ENCODE measurements around the gene TEPSIN. TPM values are rescaled to one million over a fixed set of nuclear protein-coding genes. Genes with fewer than 3 reads are reported as not detected.

TEPSIN gene
- total and polyA plus RNA-seq, 2 of the 13 experiments (the other 11 are each of a cell fraction or from before 2014, with no cell fraction given): 16.1 to 18.8 TPM

DNA sequence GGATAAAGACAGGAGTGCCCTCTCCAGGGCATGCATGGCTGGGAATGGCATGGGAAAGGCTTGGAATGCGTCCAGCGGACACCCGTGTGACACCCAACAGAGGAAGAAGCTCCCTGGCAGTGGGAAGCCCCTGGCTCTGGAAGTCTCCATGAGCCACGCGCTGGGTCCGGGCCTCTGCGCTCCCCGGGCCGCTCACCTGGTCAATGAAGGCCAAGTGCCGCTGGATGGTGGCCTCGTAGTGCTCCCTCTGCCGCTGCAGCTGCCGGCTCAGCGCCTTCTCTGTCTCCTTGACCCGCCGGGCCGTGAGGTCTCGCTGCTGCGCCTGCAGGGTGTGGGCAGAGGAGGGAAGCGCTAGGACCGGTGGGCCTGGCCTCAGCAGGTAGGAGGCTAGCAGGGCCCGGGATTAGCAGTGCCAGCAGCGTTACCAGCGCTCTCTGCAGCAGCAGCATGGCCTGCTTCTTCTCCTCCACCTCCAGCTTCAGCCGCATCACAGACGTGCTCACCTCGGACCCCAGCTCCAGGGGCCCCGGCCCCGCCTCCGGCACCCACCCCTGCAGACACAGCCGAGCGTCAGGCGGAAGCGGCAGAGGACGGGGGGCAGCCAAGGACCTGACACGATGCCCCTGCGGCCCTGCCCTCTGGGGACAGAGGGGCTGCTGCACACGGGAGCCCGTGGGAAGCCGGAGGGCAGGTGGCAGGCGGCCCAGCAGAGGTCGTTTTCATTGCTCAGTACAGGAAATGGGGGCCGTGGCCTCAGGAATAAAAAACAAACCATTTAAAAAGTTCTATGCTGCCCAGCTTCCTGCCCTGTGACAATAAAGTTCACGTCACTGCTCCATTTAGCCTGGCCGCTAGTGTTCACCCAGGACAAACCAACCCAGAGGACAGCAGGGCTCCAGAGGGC, 42.1 kb downstream of the TEPSIN start:
- Histone ChIP-seq H3K27ac (ENCODE audit: extremely low read length, insufficient read depth, low read length) (no peak overlapping the region), H2AFZ (ENCODE audit: low read length) (no peak overlapping the region), H3K79me2 (ENCODE audit: insufficient read depth, low read length) (no peaks in the 10 kb centered on the region), H3K9me3 (ENCODE audit: low read length) (no peaks in the 10 kb centered on the region), H3K4me1 (ENCODE audit: insufficient read depth, low read length) (no peaks in the 10 kb centered on the region), H3K36me3 (replicated peaks in 1 of 2; ENCODE audit: control insufficient read depth in 1 of 2, insufficient read depth in 2 of 2, low read length in 2 of 2) (peaks cover 15 to 33% of the 10 kb centered on the region in 2 experiments; a peak in 4 of 5 replicates), H3K4me2 (ENCODE audit: low read depth, low read length) (no peak overlapping the region), H3K27me3 (ENCODE audit: control insufficient read depth in 1 of 2, insufficient read depth in 2 of 2, low read length in 2 of 2) (no peaks in the 10 kb centered on the region), H3K4me3 (replicated peaks in 1 of 3; ENCODE audit: insufficient read depth in 1 of 3, low read depth in 2 of 3, low read length in 3 of 3) (no peak overlapping the region), H4K20me1 (ENCODE audit: insufficient read depth, low read length) (no peaks in the 10 kb centered on the region; the same call in 1 of the 2 replicates), H3K9ac (ENCODE audit: insufficient read depth, low read depth, low read length) (no peak overlapping the region)
- TF ChIP-seq ZNF274 (CRISPR knock-in tag; IDR thresholded peaks at IDR 0.05): 0 out of 2 replicates have a peak, but pooled peaks have one; percentile 32
- TF ChIP-seq AGO2 (optimal IDR thresholded peaks at IDR 0.05; ENCODE audit: low read depth, low read length): peak; percentile 36
- no peak for TF ChIP-seq MLLT10 (CRISPR knock-in tag; IDR thresholded peaks at IDR 0.05)
- no peak for TF ChIP-seq HNRNPH1 (optimal IDR thresholded peaks at IDR 0.05; ENCODE audit: low read depth, low read length)
- POLR2A ChIA-PET: no interaction called here
- no peak for DNase-seq (ENCODE audit: low spot score)
- no TSS peak for BruUV-seq (replicated peaks)
- no peak for FAIRE-seq
- CTCF ChIA-PET (ENCODE audit: low intra/inter-chr PET ratio, low total read pairs): no interaction called here
- ATAC-seq: no peak
- intact Hi-C loops (cut with micrococcal nuclease; ENCODE audit: unreplicated experiment) (no loop called here), in situ Hi-C loops (cut with HindIII; ENCODE audit: extremely low pct_ligation_motif_present, low pct_unique_long_range_greater_than_20kb) (no loop called here)
- WGBS (ENCODE audit: low lambda C conversion rate): 93% methylated on average over 45 of the region's 45 CpGs

DNA sequence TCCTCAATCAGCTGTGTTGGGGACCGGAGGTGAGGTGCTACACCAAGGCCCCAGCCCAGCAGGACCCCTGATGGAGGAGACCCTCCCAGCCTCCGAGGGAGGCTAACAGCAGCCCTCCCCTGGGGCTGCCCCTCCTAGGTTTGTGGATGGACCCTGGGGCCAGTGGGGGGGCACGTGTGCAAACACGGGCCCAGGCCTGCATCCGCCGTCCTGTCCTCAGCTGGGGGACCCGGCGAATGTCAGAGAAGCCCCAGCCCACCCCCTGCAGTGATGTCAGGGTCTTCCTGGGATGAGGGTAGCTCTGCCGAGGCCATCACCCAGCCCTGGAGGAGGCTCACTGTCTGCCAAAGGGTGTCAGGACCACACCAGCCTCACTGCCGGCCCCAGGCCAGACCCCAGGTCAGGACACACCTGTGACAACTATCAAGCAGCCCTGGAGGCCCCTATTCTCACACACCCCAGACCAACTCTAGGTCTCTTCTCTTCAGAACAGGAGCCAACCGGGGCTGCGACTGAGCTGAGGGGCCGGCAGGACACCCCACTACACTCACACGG, 42.8 kb downstream of the TEPSIN start:
- TF ChIP-seq, protein P1, sequence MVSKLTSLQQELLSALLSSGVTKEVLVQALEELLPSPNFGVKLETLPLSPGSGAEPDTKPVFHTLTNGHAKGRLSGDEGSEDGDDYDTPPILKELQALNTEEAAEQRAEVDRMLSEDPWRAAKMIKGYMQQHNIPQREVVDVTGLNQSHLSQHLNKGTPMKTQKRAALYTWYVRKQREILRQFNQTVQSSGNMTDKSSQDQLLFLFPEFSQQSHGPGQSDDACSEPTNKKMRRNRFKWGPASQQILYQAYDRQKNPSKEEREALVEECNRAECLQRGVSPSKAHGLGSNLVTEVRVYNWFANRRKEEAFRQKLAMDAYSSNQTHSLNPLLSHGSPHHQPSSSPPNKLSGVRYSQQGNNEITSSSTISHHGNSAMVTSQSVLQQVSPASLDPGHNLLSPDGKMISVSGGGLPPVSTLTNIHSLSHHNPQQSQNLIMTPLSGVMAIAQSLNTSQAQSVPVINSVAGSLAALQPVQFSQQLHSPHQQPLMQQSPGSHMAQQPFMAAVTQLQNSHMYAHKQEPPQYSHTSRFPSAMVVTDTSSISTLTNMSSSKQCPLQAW (CRISPR knock-in tag; IDR thresholded peaks at IDR 0.05): no peak
- TF ChIP-seq, protein P2, sequence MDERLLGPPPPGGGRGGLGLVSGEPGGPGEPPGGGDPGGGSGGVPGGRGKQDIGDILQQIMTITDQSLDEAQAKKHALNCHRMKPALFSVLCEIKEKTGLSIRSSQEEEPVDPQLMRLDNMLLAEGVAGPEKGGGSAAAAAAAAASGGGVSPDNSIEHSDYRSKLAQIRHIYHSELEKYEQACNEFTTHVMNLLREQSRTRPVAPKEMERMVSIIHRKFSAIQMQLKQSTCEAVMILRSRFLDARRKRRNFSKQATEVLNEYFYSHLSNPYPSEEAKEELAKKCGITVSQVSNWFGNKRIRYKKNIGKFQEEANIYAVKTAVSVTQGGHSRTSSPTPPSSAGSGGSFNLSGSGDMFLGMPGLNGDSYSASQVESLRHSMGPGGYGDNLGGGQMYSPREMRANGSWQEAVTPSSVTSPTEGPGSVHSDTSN (CRISPR knock-in tag; IDR thresholded peaks at IDR 0.05): no peak
- TF ChIP-seq, protein P3, sequence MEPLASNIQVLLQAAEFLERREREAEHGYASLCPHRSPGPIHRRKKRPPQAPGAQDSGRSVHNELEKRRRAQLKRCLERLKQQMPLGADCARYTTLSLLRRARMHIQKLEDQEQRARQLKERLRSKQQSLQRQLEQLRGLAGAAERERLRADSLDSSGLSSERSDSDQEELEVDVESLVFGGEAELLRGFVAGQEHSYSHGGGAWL (CRISPR knock-in tag; IDR thresholded peaks at IDR 0.05): no peak
- no peak for TF ChIP-seq RFX1 (IDR thresholded peaks at IDR 0.05)
- no peak for TF ChIP-seq FOXA3 (CRISPR knock-in tag; IDR thresholded peaks at IDR 0.05)
- TF ChIP-seq ZNF598 (CRISPR knock-in tag; IDR thresholded peaks at IDR 0.05; ENCODE audit: borderline replicate concordance): no peak
- TF ChIP-seq CEBPG (CRISPR knock-in tag; IDR thresholded peaks at IDR 0.05): no peak
- TF ChIP-seq ZNF616 (CRISPR knock-in tag; IDR thresholded peaks at IDR 0.05; ENCODE audit: low read depth): no peak
- no peak for TF ChIP-seq GFI1 (CRISPR knock-in tag; IDR thresholded peaks at IDR 0.05; ENCODE audit: borderline replicate concordance)
- no peak for TF ChIP-seq ZFP36L1 (CRISPR knock-in tag; IDR thresholded peaks at IDR 0.05)
- TF ChIP-seq ZNF747 (CRISPR knock-in tag; IDR thresholded peaks at IDR 0.05; ENCODE audit: borderline replicate concordance): no peak
- Histone ChIP-seq H3K4me2 (ENCODE audit: low read depth, low read length) (no peak overlapping the region), H3K79me2 (ENCODE audit: insufficient read depth, low read length) (no peaks in the 10 kb centered on the region), H3K9ac (ENCODE audit: insufficient read depth, low read depth, low read length) (no peak overlapping the region), H2AFZ (ENCODE audit: low read length) (no peak overlapping the region), H3K9me3 (ENCODE audit: low read length) (no peaks in the 10 kb centered on the region), H3K27me3 (ENCODE audit: control insufficient read depth in 1 of 2, insufficient read depth in 2 of 2, low read length in 2 of 2) (no peaks in the 10 kb centered on the region), H3K4me3 (replicated peaks in 1 of 3; ENCODE audit: insufficient read depth in 1 of 3, low read depth in 2 of 3, low read length in 3 of 3) (no peak overlapping the region), H4K20me1 (ENCODE audit: insufficient read depth, low read length) (no peaks in the 10 kb centered on the region; the same call in 1 of the 2 replicates), H3K36me3 (replicated peaks in 1 of 2; ENCODE audit: control insufficient read depth in 1 of 2, insufficient read depth in 2 of 2, low read length in 2 of 2) (peaks cover 12 to 35% of the 10 kb centered on the region in 2 experiments; a peak in 4 of 5 replicates), H3K4me1 (ENCODE audit: insufficient read depth, low read length) (no peaks in the 10 kb centered on the region), H3K27ac (ENCODE audit: extremely low read length, insufficient read depth, low read length) (no peak overlapping the region)
- intact Hi-C loops (cut with micrococcal nuclease; ENCODE audit: unreplicated experiment) (no loop called here), in situ Hi-C loops (cut with HindIII; ENCODE audit: extremely low pct_ligation_motif_present, low pct_unique_long_range_greater_than_20kb) (no loop called here)
- ATAC-seq (no peak), FAIRE-seq (no peak), DNase-seq (ENCODE audit: low spot score) (no peak)
- CTCF ChIA-PET (ENCODE audit: low intra/inter-chr PET ratio, low total read pairs): no interaction called here
- 96% methylated on average over 13 of the region's 14 CpGs for WGBS (ENCODE audit: low lambda C conversion rate)
- BruUV-seq (replicated peaks): no TSS peak
- POLR2A ChIA-PET: no interaction called here
